Measurements from ENCODE around the gene ZNFX1.

ZNFX1 gene

DNA sequence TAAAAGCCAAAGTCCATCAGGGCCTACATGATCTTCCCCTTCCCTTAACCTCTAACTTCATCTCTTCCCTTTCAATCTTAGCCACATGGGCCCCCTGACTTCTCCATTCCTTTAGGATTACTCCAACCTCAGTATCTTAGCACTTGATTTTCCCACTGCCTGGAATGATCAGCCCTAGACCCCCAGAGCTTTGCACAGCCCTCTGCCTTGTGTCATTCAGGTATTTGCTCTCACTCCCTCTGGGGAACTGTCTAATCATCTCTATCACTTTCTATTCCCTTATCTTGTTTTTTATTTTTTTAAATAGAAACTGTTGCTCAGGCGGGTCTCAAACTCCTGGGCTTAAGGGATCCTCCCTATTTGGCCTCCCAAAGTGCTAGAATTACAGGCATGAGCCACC lies 13.3 kb upstream of the ZNFX1 start:
- no peak for DNase-seq

DNA sequence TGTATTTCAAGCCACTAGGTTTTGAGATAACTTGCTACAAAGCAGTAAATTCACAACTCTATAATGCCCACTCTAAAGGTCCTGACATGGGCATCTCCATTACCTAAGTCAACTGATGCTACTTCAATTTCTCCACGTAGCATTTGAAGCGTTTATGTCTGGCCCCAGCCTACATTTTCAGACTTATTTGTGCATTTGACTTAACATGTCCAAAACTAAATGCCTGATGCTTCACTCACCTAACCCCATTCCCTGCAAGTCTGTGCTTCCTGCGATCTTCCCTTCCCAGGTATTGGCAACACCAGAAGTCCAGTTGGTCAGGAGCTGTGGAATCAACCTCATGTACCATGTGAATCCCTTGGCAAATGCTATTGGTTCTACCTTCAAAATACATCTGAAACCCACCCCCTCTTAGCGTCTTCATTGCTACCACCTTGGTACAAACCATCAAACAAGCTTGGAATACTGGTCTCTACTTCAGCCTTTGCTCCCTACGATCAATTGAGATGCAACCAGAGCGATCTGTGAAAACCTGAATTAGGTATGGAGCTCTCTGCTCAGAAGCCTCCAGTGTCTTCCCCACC lies 12.8 kb upstream of the ZNFX1 start:
- DNase-seq, result no peak

DNA sequence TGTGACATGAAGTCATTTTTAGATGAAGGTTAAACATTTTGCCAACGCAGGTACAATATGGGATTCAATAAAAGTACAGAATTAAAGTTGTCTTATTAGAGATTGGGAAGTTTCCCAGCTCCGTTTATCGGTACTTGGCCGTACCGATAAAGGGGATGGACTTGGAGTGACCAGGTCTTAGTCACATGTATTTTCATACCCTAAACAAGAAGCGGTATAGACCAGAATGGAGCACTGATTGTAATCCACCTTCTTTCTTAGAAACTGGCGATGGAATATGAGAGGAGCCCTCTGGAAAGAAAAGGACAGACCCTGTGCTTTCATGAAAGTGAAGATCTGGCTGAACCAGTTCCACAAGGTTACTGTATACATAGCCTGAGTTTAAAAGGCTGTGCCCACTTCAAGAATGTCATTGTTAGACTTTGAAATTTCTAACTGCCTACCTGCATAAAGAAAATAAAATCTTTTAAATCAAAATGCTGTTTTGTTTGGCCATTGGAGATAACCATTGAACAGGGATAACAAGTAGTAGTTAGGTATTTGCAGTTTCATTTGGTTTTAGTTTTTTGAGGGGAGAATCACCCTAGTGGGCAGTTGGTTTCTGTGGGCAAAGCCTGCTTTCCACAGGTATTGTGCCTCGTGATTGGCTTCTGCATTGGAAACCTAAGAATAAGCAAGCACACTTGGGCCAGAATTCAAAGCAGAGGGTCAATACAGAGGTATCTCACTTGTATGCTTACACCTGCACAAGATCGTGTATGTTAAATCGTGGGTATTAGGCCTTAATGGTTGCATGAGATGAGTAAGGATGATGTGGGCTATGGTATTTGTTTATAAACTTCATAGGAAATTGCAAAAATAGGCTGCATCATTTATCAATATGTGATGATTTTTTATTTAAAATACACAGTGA lies 11.2 kb upstream of the ZNFX1 start:
- no peak for DNase-seq

DNA sequence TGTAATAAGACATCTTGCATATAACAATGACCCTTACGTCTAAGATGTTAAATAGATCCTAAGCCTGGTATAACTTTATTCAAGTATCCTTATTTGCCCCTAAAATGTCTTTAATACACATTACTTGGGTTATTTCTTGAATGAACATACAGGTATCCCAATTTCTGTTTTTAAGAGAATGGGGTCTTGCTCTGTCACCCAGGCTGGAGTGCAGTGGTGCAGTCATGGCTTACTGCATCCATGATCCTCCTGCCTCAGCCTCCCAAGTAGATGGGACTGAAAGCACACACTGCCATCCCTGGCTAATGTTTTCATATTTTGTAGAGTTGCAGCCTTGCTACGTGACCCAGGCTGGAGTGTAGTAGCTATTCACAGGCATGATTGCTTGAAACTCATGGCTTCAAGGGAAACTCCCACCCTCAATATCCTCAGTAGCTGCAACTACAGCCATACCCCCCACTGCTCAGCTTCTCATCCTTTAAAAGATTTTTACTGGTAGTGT lies 10.4 kb upstream of the ZNFX1 start:
- DNase-seq, result no peak

GRCh38 chr20:49287555-49288249 lies 9.8 kb upstream of the ZNFX1 start:
- DNase-seq, result no peak

DNA sequence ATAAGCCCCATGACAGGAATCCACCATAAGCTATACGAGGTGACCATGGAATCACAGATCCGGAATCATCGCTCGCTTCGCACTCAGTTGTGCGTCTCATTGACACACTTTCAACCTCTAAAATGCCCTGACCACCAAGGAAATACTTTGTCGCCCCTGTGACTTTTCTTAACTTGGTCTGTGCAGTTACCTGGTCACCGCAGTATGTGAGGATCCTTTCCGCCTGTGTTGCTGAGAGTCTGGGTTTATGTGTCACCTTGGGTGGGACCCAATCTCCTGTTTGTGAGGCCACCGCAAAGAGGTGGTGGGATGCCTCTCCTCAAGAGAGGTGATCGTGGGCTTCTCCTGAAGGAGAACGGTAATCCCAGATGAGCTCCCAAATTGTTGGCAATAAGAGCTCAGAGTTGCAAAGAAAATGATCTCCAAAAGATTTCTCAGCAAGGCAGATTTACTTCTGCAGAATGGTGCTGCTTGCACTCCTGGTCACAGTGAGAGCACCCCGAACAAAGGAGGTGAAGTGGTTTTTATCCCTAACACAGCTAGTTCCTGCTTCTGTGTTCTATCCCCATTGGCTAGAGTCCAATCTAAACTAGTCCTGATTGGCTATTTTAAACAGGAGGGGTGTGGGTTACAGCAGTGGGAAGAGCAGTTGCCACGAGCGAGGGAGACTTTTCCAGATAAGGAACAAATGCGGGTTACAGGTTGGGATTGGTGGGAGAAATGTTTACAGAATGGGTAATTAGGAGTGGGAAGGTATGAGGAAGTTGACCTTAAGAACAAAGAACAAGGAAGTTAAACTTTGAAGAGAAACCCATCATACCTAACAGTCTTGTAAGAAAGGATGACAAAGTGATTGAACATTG lies 9.1 kb upstream of the ZNFX1 start:
- no peak for DNase-seq

GRCh38 chr20:49285813-49286494 lies 8.1 kb upstream of the ZNFX1 start:
- no peak for DNase-seq

DNA sequence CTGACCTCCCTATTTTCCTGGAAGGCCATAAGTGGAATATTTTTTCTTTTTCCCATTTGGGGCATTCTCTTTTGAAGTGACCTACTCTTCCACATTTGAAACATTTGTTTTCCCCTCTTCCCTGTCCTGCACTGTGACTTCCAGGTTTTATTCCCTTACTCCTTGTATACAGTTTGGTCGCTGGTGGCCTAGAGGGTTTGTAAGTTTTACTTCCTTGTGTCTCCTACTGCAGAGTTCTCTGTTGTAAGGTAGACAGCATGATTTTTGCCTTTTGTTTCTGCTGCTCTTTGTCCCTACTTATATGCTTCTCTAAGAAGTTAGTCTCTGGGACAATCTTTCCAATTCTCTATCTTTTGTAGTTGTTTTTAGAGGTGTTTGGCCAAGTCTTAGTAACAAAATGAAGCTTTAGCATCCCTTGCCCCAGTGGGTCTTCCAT lies 7.4 kb upstream of the ZNFX1 start:
- DNase-seq, result no peak

- DNase-seq, result no peak
These were observed 7.0 kb upstream of the ZNFX1 start for GRCh38 chr20:49284818-49285217.

- no peak for DNase-seq
These were observed 6.1 kb upstream of the ZNFX1 start for GRCh38 chr20:49283703-49284625.

DNA sequence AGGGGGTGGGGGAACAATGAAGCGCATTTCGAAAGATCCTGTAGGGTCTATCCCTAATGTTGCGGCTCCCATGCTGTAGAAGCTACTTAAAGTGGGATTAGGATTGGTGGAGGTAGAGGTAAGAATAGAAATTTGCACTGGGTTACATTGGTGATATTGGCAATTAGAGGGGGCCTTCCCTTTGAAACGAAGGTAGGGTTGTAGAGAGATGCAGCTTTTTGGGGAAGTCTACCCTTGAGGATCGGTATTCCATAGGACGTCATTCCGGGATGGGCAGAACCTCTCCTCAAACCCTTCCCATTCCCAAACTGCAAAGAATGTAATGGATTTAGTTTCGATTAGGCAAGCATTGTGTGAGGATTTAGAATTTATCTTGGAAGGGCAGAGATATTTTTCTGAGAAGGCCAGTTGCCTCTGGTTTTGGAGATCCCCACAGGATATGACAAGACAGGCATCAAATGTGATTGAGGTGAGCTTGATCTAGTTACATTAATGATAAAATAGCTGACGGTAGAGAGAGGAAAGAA lies 5.4 kb upstream of the ZNFX1 start:
- DNase-seq, result no peak

GRCh38 chr20:49282584-49283171 lies 4.8 kb upstream of the ZNFX1 start:
- no peak for DNase-seq

DNA sequence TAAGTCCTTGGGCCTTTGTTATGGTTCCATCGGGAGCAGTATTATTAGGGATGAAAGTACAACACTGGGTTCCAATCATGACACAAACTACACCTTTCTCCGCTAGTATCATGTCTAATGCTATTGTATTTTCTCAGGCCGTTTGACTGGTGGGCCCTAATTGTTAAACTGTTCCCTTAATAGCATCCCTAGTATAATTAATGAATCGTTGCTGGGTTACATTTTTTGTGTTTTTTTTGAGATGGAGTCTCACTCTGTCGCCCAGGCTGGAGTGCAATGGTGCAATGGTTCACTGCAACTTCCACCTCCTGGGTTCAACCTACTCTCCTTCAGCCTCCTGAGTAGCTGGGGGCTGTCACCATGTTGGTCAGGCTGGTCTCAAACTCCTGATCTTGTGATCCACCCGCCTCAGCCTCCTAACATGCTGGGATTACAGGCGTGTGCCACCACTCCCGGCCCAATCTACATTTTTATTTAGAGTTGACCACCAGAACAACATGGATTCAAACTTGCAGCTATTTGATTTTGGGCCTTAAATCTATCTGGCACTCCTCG lies 4.1 kb upstream of the ZNFX1 start:
- DNase-seq, result no peak

DNA sequence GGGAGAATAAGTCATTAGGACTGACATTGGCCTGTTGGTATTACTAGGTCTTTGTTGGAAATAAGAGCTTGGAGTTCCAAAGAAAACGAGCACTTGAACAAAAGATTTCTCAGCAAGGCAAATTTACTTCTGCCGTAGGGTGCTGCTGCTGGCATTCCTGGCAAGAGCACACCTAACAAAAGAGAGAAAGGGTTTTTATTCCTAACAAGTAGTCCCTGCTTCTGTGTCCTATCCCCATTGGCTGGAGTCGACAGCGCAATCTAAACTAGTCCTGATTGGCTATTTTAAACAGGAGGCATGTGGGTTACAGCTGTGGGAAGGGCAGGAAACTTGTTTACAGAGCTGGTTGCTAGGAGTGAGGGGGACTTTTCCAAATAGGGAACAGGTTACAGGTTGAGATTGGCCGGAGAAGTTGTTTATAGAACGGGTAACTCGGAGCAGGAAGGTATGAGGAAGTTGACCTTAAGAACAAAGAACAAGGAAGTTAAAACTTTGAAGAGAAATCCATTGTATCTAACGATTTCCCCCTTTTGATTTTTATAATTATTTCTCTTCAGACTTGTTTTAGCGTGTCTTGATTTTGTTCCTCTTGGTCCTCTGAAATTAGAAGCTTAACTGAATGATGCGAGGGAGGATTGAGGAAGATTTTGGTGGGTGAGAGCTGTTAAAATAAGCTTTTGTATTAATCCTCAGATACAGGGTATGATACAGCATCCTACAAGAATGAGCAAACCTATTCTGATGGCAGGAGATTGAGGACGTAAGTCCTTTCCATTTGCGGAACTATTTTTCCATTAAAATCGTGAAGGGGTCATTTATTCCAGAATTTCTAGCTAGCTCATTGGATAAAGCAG lies 3.4 kb upstream of the ZNFX1 start:
- DNase-seq, result no peak

DNA sequence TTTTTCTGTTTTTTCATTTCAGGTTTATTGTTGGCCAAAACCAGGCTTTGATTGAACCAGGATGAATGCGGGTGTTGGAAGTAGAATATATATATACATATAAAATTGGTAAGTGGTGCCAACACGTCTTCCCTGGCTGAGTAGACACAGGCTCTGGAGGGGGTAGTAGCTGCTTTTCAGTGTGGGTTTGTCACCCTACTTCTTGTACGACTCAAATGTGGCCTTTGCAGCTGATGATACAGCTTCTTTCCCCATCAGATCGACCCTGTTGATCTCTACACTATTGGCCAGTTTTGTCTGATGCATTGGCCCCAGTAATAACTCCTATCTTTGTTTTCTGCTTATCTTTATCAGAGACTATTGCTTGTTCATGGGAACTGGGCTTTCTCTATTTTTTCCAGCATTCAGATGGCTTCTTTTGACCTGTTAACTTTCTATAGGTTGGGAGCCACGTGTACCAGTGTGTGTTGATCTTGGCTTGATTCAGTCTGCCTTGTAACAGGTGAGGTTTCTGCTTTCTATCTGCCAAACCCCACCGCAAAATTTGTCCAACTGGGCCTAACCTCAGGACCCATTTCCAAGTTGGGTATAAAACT lies 2.7 kb upstream of the ZNFX1 start:
- DNase-seq, result no peak

GRCh38 chr20:49279677-49280462 lies 2.0 kb upstream of the ZNFX1 start:
- DNase-seq, result no peak

DNA sequence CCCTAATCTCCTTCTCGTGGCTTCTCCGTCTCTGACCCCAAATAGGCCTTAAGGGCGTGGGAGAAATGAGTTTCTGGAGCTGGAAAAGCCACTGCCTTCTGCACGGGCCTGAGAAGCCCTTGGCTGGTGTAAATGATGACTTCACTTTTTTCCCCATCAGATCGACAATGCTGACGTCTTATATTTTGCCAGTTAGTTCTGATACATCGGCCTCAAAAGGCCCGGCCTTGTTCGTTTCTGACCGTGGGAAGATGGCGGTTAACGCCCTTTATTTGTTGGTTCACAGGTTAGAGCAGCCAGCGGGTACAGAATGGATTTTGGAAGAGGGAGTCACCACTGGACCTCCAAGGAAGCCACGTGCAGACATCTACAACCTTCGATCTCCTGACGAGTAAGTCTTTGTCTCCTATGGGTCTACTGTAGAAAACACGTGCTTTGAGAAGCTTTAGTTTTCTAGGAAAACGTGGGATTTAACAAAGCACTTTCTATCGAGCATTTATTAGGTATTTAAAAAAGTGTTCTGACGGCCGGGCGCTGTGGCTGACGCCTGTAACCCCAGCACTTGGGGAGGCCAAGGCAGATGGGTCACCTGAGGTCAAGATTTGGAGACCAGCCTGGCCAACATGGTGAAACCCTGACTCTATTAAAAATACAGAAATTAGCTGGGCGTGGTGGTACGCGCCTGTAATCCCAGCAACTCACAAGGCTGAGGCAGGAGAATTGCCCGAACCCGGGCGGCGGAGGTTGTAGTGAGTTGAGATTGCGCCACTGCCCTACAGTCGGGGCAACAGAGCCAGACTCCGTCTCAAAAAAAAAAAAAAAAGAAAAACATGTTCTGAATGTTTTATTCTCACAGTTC lies 1.2 kb upstream of the ZNFX1 start:
- no peak for DNase-seq
